Thyroid gland (tissue), 4 donors: ENCODE results near the gene TBC1D22A. TPM values are rescaled to one million over a fixed set of nuclear protein-coding genes. Genes with fewer than 3 reads are reported as not detected.

Experiments used
- DNase-seq, 2 donors: peaks; one replicate each; pipeline ENCODE4 v3.0.0-alpha.2; 2019
- H3K27ac ChIP-seq, 3 donors: fragments of 200-600 bp; sonication (generic); 1 replicate in 2 of 3; 2 replicates in 1 of 3; pipeline ENCODE4 v1.5.1; 2016 to 2019; ENCODE audit warnings: mild to moderate bottlenecking in 1 of 3, moderate library complexity in 1 of 3
- H3K27me3 ChIP-seq: fragments of 200-600 bp; sonication (generic); one replicate; pipeline ENCODE4 v1.5.1; 2019
- H3K36me3 ChIP-seq, 2 donors: fragments of 200-600 bp; sonication (generic); one replicate each; pipeline ENCODE4 v1.5.1; 2016 to 2019
- H3K4me1 ChIP-seq, 2 donors: fragments of 200-600 bp; sonication (generic); one replicate each; pipeline ENCODE4 v1.5.1; 2017 to 2019
- H3K4me3 ChIP-seq, 3 donors: fragments of 200-600 bp; sonication (generic); replicated peaks in 1 of 3; 1 replicate in 2 of 3; 2 replicates in 1 of 3; pipeline ENCODE4 v1.5.1; 2016; ENCODE audit warnings: mild to moderate bottlenecking in 1 of 3
- H3K9me3 ChIP-seq: fragments of 200-600 bp; sonication (generic); one replicate; pipeline ENCODE4 v1.5.1; 2017
- POLR2A ChIP-seq, 2 donors: fragments of 450-650 bp; IDR thresholded peaks; one replicate each; pipeline ENCODE4 v1.6.1; 2017; ENCODE audit warnings: antibody characterized with exemption in 2 of 2, mild to moderate bottlenecking in 2 of 2, moderate library complexity in 1 of 2
- WGBS, 2 donors: methylation state at CpG; one replicate each; pipeline ENCODE4 v1.1.5; 2017; 5-methylcytosine and 5-hydroxymethylcytosine counted together
- intact Hi-C: fragments of 100-400 bp; cut with DNase I; formaldehyde crosslinking; loops from one replicate; pipeline ENCODE4 v1.15.1; 2023
- total RNA-seq, 4 donors: library from RNA; depleted of rRNA; stranded (reverse); fragments of >200 nt; gene quantifications; one replicate each; pipeline ENCODE4 v1.2.3, GENCODE V29; 2016
- TF ChIP-seq, protein P1 (sequence below), 6 experiments: fragments of 200-600 bp in 3 of 6; fragments of 450-650 bp in 3 of 6; sonication (generic) in 3 of 6; IDR thresholded peaks; one replicate each; pipeline ENCODE4 v1.5.1; 2016 to 2019; ENCODE audit warnings: antibody characterized with exemption in 6 of 6, mild to moderate bottlenecking in 2 of 6, inconsistent platforms in 1 of 6, moderate library complexity in 1 of 6

Gene TBC1D22A
- total RNA-seq, 4 donors from 2014 or later = 26.7 to 34.6 (median 33.2) TPM

DNA sequence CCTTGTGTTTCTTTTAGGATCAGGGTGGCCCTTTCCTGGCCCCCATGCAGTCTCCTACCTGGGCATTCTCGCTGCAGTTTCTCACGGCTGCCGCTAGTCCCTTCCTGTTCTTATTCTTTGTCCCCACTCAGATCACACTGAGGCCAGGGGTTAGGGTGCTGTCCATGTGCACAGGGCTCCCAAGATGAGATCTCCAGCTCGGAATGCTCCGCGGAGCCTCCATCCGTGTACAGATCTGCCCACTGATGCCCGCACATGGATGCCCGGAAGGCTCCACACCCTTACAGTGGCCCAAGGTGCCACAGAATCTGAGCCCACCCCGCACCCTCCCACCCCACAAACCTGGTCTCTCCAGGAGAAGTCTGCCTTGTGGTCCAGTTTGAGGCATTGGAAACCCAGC, 457.3 kb downstream of the TBC1D22A start:
- H3K36me3 ChIP-seq = no peaks in the 10 kb centered on the region
- no peaks in the 10 kb centered on the region for H3K9me3 ChIP-seq
- TF ChIP-seq POLR2A (IDR thresholded peaks at IDR 0.05) = no peak
- no peak for DNase-seq
- no peaks in the 10 kb centered on the region for H3K27me3 ChIP-seq
- no peak overlapping the region for H3K27ac ChIP-seq
- H3K4me1 ChIP-seq = no peaks in the 10 kb centered on the region
- WGBS, 2 donors = 94 to 96% methylated on average over 10 of the region's 10 CpGs
- intact Hi-C loops = no loop called here
- H3K4me3 ChIP-seq = no peak overlapping the region

DNA sequence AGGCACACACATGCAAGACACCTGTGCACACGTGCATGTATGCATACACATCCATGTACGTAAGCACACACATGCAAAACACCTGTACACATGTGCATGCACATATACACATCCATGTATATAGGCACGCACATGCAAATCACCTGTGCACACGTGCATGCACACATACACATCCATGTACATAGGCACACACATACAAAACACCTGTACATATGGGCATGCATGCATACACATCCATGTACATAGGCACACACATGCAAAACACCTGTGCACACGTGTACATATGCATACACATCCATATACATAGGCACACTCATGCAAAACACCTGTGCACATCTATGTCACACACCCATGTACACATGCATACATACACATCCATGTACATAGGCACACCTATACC, 458.3 kb downstream of the TBC1D22A start:
- intact Hi-C loops = no loop called here
- H3K9me3 ChIP-seq = no peaks in the 10 kb centered on the region
- no peak overlapping the region for H3K4me3 ChIP-seq
- H3K4me1 ChIP-seq = no peaks in the 10 kb centered on the region
- TF ChIP-seq, protein P1, sequence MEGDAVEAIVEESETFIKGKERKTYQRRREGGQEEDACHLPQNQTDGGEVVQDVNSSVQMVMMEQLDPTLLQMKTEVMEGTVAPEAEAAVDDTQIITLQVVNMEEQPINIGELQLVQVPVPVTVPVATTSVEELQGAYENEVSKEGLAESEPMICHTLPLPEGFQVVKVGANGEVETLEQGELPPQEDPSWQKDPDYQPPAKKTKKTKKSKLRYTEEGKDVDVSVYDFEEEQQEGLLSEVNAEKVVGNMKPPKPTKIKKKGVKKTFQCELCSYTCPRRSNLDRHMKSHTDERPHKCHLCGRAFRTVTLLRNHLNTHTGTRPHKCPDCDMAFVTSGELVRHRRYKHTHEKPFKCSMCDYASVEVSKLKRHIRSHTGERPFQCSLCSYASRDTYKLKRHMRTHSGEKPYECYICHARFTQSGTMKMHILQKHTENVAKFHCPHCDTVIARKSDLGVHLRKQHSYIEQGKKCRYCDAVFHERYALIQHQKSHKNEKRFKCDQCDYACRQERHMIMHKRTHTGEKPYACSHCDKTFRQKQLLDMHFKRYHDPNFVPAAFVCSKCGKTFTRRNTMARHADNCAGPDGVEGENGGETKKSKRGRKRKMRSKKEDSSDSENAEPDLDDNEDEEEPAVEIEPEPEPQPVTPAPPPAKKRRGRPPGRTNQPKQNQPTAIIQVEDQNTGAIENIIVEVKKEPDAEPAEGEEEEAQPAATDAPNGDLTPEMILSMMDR (IDR thresholded peaks at IDR 0.05) = no peak
- no peaks in the 10 kb centered on the region for H3K27me3 ChIP-seq
- H3K27ac ChIP-seq = no peak overlapping the region
- H3K36me3 ChIP-seq = no peaks in the 10 kb centered on the region
- DNase-seq = no peak
- WGBS, 2 donors = 78 to 90% methylated on average over 5 of the region's 5 CpGs

DNA sequence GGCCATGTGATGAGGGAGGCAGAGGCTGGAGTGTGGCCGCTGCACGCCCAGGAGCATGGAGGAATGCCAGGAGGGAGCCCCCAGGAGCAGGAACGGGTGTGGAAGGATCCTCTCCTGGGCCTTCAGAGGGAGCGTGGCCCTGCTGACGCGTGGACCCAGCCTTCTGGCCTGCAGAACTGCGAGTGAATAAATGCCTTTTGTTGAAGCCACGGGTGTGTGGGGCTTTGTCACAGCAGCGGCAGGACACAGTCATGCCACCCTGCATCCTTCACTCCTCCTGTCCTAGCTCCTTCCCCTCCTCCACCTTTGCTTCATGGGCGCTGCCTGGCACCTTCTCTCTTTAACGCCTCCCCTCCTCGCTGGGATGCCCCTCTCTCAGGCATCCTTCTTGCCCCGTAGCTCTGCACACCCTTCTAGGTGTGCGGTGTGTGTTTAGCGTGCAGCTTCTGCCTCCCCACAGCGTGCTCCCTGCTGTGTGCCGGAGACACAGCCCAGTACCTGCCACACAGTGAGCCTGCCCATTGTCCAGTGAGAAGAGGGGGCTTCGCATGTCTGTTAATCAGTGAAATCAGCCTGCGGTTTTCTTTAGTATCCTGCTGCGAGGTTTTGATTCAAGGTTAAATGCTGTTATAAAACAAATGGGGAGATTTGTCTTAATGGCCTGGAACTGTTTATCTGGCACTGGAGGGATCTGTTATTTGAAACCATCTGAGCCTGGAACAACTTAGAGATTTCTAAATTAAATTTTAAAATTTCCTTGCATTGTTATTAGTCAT, 459.6 kb downstream of the TBC1D22A start:
- no peak for DNase-seq
- H3K4me1 ChIP-seq = no peaks in the 10 kb centered on the region
- H3K27me3 ChIP-seq = no peaks in the 10 kb centered on the region
- intact Hi-C loops = no loop called here
- H3K27ac ChIP-seq = no peak overlapping the region
- no peaks in the 10 kb centered on the region for H3K36me3 ChIP-seq
- no peak overlapping the region for H3K4me3 ChIP-seq
- WGBS, 2 donors = 75 to 79% methylated on average over 20 of the region's 20 CpGs
- no peaks in the 10 kb centered on the region for H3K9me3 ChIP-seq
- TF ChIP-seq, protein P1 (IDR thresholded peaks at IDR 0.05) = no peak
- no peak for TF ChIP-seq POLR2A (IDR thresholded peaks at IDR 0.05)

Other genes starting within 250 kb of the TBC1D22A start
- 10 to 100 TPM; 18.4 to 56.0 (median 31.0) TPM for gene CELSR1, start 225.0 kb upstream of the TBC1D22A start, total RNA-seq
- 100 to 1,000 TPM in 1 of 4 donors, 10 to 100 TPM in 3; 33.5 to 193 (median 62.1) TPM for gene GRAMD4, start 142.3 kb upstream of the TBC1D22A start, total RNA-seq
- gene CERK, start 24.4 kb upstream of the TBC1D22A start, total RNA-seq = 10 to 100 TPM; 74.6 to 84.7 (median 81.5) TPM